ENCODE results near the gene APC2.
A peak's percentile ranks its signal among the peaks of the same experiment; 100 is the strongest.
"Not testable (repeated sequence)": the region's sequence is repeated elsewhere in the genome, so short reads cannot be mapped to it uniquely, and the experiment has no call there.

APC2 gene

GRCh38 chr19:1491114-1491848 lies 41.4 kb downstream of the APC2 start, which contains the start of gene REEP6:
Gene REEP6, plus strand, starts transcription at chr19:1491181. Its CDS starts 89 bp downstream, at chr19:1491270.
- no peak for DNase-seq (ENCODE audit: extremely low read depth in 1 of 2, low read depth in 1 of 2)

- DNase-seq (ENCODE audit: extremely low read depth in 1 of 2, low read depth in 1 of 2) = no peak
These were observed 41.9 kb downstream of the APC2 start for GRCh38 chr19:1491849-1492170.

- no peak for DNase-seq (ENCODE audit: extremely low read depth in 1 of 2, low read depth in 1 of 2)
These were observed 42.6 kb downstream of the APC2 start for GRCh38 chr19:1492474-1493006.

- no peak for DNase-seq (ENCODE audit: extremely low read depth in 1 of 2, low read depth in 1 of 2)
These were observed 44.3 kb downstream of the APC2 start for GRCh38 chr19:1494115-1494815.

- DNase-seq (ENCODE audit: extremely low read depth in 1 of 2, low read depth in 1 of 2) = no peak
These were observed 45.3 kb downstream of the APC2 start for GRCh38 chr19:1495051-1495798.

GRCh38 chr19:1495799-1496713 lies 46.1 kb downstream of the APC2 start:
- no peak for DNase-seq (ENCODE audit: extremely low read depth in 1 of 2, low read depth in 1 of 2)

- DNase-seq (ENCODE audit: extremely low read depth in 1 of 2, low read depth in 1 of 2) = no peak
These were observed 47.0 kb downstream of the APC2 start for GRCh38 chr19:1496714-1497577.

- DNase-seq (ENCODE audit: extremely low read depth in 1 of 2, low read depth in 1 of 2) = no peak
These were observed 47.8 kb downstream of the APC2 start for GRCh38 chr19:1497578-1498235.

GRCh38 chr19:1499231-1499630 lies 49.3 kb downstream of the APC2 start:
- DNase-seq (ENCODE audit: extremely low read depth in 1 of 2, low read depth in 1 of 2) = not testable (repeated sequence)

GRCh38 chr19:1501200-1501595 lies 51.3 kb downstream of the APC2 start:
- DNase-seq (ENCODE audit: extremely low read depth in 1 of 2, low read depth in 1 of 2) = no peak

- DNase-seq (ENCODE audit: extremely low read depth in 1 of 2, low read depth in 1 of 2) = no peak
These were observed 52.6 kb downstream of the APC2 start for GRCh38 chr19:1502433-1503088.

- peak in 1 of 2 donors; percentile 52 for DNase-seq (ENCODE audit: extremely low read depth in 1 of 2, low read depth in 1 of 2)
These were observed 53.4 kb downstream of the APC2 start for GRCh38 chr19:1503089-1503924.

GRCh38 chr19:1503925-1504773 lies 54.2 kb downstream of the APC2 start:
- DNase-seq (ENCODE audit: extremely low read depth in 1 of 2, low read depth in 1 of 2) = no peak

GRCh38 chr19:1505012-1505411 lies 55.1 kb downstream of the APC2 start:
- DNase-seq (ENCODE audit: extremely low read depth in 1 of 2, low read depth in 1 of 2) = no peak

- no peak for DNase-seq (ENCODE audit: extremely low read depth in 1 of 2, low read depth in 1 of 2)
These were observed 56.3 kb downstream of the APC2 start for GRCh38 chr19:1505991-1506881.

GRCh38 chr19:1507192-1507660 lies 57.3 kb downstream of the APC2 start:
- no peak for DNase-seq (ENCODE audit: extremely low read depth in 1 of 2, low read depth in 1 of 2)
